HepG2 (cell line): ENCODE results near the gene NATD1. TPM values are rescaled to one million over a fixed set of nuclear protein-coding genes. Genes with fewer than 3 reads are reported as not detected.

Source experiments
- ARID4A ChIP-seq: sonication (generic); formaldehyde crosslinking; IDR thresholded peaks from 2 replicates; pipeline ENCODE4 v1.5.0; 2020; ENCODE audit warnings: mild to moderate bottlenecking, missing genetic modification reagents, borderline replicate concordance
- HHEX ChIP-seq: IDR thresholded peaks from 2 replicates; pipeline ENCODE4 v1.6.1; 2016; ENCODE audit warnings: control low read depth
- HMG20B ChIP-seq: conservative IDR thresholded peaks from 2 replicates; pipeline ENCODE4 v1.6.1; 2016; ENCODE audit warnings: missing genetic modification reagents, missing compliant biosample characterization
- IRF2 ChIP-seq: IDR thresholded peaks from 2 replicates; pipeline ENCODE4 v1.6.1; 2018; ENCODE audit warnings: missing genetic modification reagents, missing compliant biosample characterization
- KDM3A ChIP-seq: IDR thresholded peaks from 2 replicates; pipeline ENCODE4 v1.6.1; 2018; ENCODE audit warnings: low read depth, missing compliant biosample characterization
- MLXIP ChIP-seq: sonication (generic); formaldehyde crosslinking; IDR thresholded peaks from 2 replicates; pipeline ENCODE4 v1.9.0; 2021; ENCODE audit warnings: missing genetic modification reagents, borderline replicate concordance
- NFE2 ChIP-seq: sonication (generic); formaldehyde crosslinking; IDR thresholded peaks from 2 replicates; pipeline ENCODE4 v1.4.0; 2020; ENCODE audit warnings: missing genetic modification reagents
- NR2C2 ChIP-seq: sonication (generic); formaldehyde crosslinking; IDR thresholded peaks from 2 replicates; pipeline ENCODE4 v1.4.0; 2020; ENCODE audit warnings: missing genetic modification reagents, mild to moderate bottlenecking, moderate library complexity, borderline replicate concordance
- RNF2 ChIP-seq: fragments of 450-650 bp; conservative IDR thresholded peaks from 2 replicates; pipeline ENCODE4 v1.6.1; 2016; ENCODE audit warnings: low read depth
- SMAD9 ChIP-seq: sonication (generic); formaldehyde crosslinking; IDR thresholded peaks from 2 replicates; pipeline ENCODE4 v1.5.1; 2020; ENCODE audit warnings: mild to moderate bottlenecking, missing genetic modification reagents
- TFE3 ChIP-seq: IDR thresholded peaks from 2 replicates; pipeline ENCODE4 v1.6.1; 2016
- TSC22D2 ChIP-seq: sonication (generic); formaldehyde crosslinking; IDR thresholded peaks from 2 replicates; pipeline ENCODE4 v1.5.1; 2020; ENCODE audit warnings: missing genetic modification reagents, mild to moderate bottlenecking, borderline replicate concordance
- ZBTB21 ChIP-seq: sonication (generic); formaldehyde crosslinking; IDR thresholded peaks from 2 replicates; pipeline ENCODE4 v1.4.0; 2020; ENCODE audit warnings: missing genetic modification reagents
- ZFP82 ChIP-seq: sonication (generic); formaldehyde crosslinking; IDR thresholded peaks from 2 replicates; pipeline ENCODE4 v1.5.1; 2020; ENCODE audit warnings: mild to moderate bottlenecking, missing genetic modification reagents, borderline replicate concordance
- ZNF225 ChIP-seq: sonication (generic); formaldehyde crosslinking; IDR thresholded peaks from 2 replicates; pipeline ENCODE4 v1.4.0; 2020; ENCODE audit warnings: mild to moderate bottlenecking, missing genetic modification reagents
- ZNF607 ChIP-seq: sonication (generic); formaldehyde crosslinking; IDR thresholded peaks from 2 replicates; pipeline ENCODE4 v1.5.1; 2020; ENCODE audit warnings: missing genetic modification reagents, mild to moderate bottlenecking, borderline replicate concordance
- ZNF615 ChIP-seq: sonication (generic); formaldehyde crosslinking; IDR thresholded peaks from 2 replicates; pipeline ENCODE4 v1.5.0; 2020; ENCODE audit warnings: mild to moderate bottlenecking, missing genetic modification reagents, borderline replicate concordance
- ZNF639 ChIP-seq: conservative IDR thresholded peaks from 2 replicates; pipeline ENCODE4 v1.6.1; 2018; ENCODE audit warnings: missing genetic modification reagents
- ZNF746 ChIP-seq: sonication (generic); formaldehyde crosslinking; IDR thresholded peaks from 2 replicates; pipeline ENCODE4 v1.8.0; 2022; ENCODE audit warnings: mild to moderate bottlenecking, missing genetic modification reagents
- ZSCAN20 ChIP-seq: sonication (generic); formaldehyde crosslinking; IDR thresholded peaks from 2 replicates; pipeline ENCODE4 v1.4.0; 2020; ENCODE audit warnings: missing genetic modification reagents, mild to moderate bottlenecking, borderline replicate concordance
- polyA plus RNA-seq, 8 experiments: library from polyadenylated mRNA; depleted of rRNA in 3 of 8; stranded (reverse) in 7 of 8; unstranded in 1 of 8; fragments of >200 nt; fragmentation: Illumina TruSeq in 4 of 8; extraction: Trizol in 4 of 8; gene quantifications; 2 replicates each; pipeline versions ENCODE4 v1.2.1 to v1.2.3, GENCODE V29; 2011 to 2016; ENCODE audit warnings: low read depth in 4 of 8, missing spikeins in 1 of 8, mixed read lengths in 1 of 8; ENCODE audit not compliant: insufficient read depth in 1 of 8
- total RNA-seq, 5 experiments: library from RNA; depleted of rRNA; stranded (reverse); fragments of >200 nt; fragmentation: Illumina TruSeq; extraction: Trizol; gene quantifications; 2 replicates each; pipeline ENCODE4 v1.2.3, GENCODE V29; 2016; ENCODE audit warnings: low read depth in 1 of 5

The NATD1 gene
- total and polyA plus RNA-seq, 2 of the 13 experiments (the other 11 are each of a cell fraction or from before 2014, with no cell fraction given): 0.31 to 2.3 TPM

GRCh38 chr17:21275579-21276263, 22.5 kb upstream of the NATD1 start (continued):
- TF ChIP-seq NFE2 (CRISPR knock-in tag) (no peak), ARID4A (CRISPR knock-in tag) (peak; percentile 82; the same call in 1 of the 2 replicates), RNF2 (0 out of 2 replicates have a peak, but pooled peaks have one; percentile 79), ZSCAN20 (no peak), ZNF746 (no peak), TFE3 (CRISPR knock-in tag) (no peak), MLXIP (CRISPR knock-in tag) (0 out of 2 replicates have a peak, but pooled peaks have one; percentile 37), HMG20B (CRISPR knock-in tag) (no peak), ZNF225 (no peak), SMAD9 (CRISPR knock-in tag) (no peak), IRF2 (CRISPR knock-in tag) (0 out of 2 replicates have a peak, but pooled peaks have one; percentile 21), ZNF607 (CRISPR knock-in tag) (peak; percentile 93), TSC22D2 (CRISPR knock-in tag) (no peak), HHEX (no peak), ZBTB21 (CRISPR knock-in tag) (no peak), ZNF639 (CRISPR knock-in tag) (no peak), NR2C2 (CRISPR knock-in tag) (no peak), ZFP82 (CRISPR knock-in tag) (peak; percentile 61; the same call in 1 of the 2 replicates), ZNF615 (CRISPR knock-in tag) (no peak), KDM3A (no peak)
